ENCODE data around the gene BRD1.

The BRD1 gene

GRCh38 chr22:49749885-49750510, 77.7 kb downstream of the BRD1 start:
- DNase-seq: no peak

- no peak for DNase-seq
These were observed 78.4 kb downstream of the BRD1 start for GRCh38 chr22:49749227-49749626.

GRCh38 chr22:49748514-49748913, 79.2 kb downstream of the BRD1 start:
- no peak for DNase-seq

- no peak for DNase-seq
These were observed 80.0 kb downstream of the BRD1 start for GRCh38 chr22:49747716-49748115.

GRCh38 chr22:49747130-49747529, 80.5 kb downstream of the BRD1 start:
- no peak for DNase-seq

- DNase-seq: no peak
These were observed 81.6 kb downstream of the BRD1 start for GRCh38 chr22:49746065-49746464.

- DNase-seq: no peak
These were observed 87.4 kb downstream of the BRD1 start for GRCh38 chr22:49740242-49740641.

GRCh38 chr22:49739138-49739537, 88.5 kb downstream of the BRD1 start:
- DNase-seq: no peak

GRCh38 chr22:49738566-49738965, 89.1 kb downstream of the BRD1 start:
- DNase-seq: no peak

GRCh38 chr22:49738006-49738405, 89.7 kb downstream of the BRD1 start:
- DNase-seq: no peak

GRCh38 chr22:49737101-49737551, 90.5 kb downstream of the BRD1 start:
- no peak for DNase-seq

- DNase-seq: no peak
These were observed 91.1 kb downstream of the BRD1 start for GRCh38 chr22:49736538-49736937.

GRCh38 chr22:49735901-49736421, 91.7 kb downstream of the BRD1 start:
- DNase-seq: no peak

- no peak for DNase-seq
These were observed 92.2 kb downstream of the BRD1 start for GRCh38 chr22:49735411-49735900.

GRCh38 chr22:49734882-49735281, 92.8 kb downstream of the BRD1 start:
- DNase-seq: no peak

- DNase-seq: no peak
These were observed 93.3 kb downstream of the BRD1 start for GRCh38 chr22:49734390-49734789.

- DNase-seq: no peak
These were observed 94.0 kb downstream of the BRD1 start for GRCh38 chr22:49733631-49734030.

GRCh38 chr22:49730656-49731055, 97.0 kb downstream of the BRD1 start:
- no peak for DNase-seq

- DNase-seq: no peak
These were observed 99.0 kb downstream of the BRD1 start for GRCh38 chr22:49728570-49729271.

- no peak for DNase-seq
These were observed 99.6 kb downstream of the BRD1 start for GRCh38 chr22:49727881-49728569.

GRCh38 chr22:49727191-49727880, 100.3 kb downstream of the BRD1 start:
- no peak for DNase-seq

GRCh38 chr22:49726701-49727101, 101.0 kb downstream of the BRD1 start:
- DNase-seq: no peak

Data from effector CD8-positive, alpha-beta T cell (primary cell).